HepG2 (cell line): ENCODE measurements around the gene RAB34. TPM values are rescaled to one million over a fixed set of nuclear protein-coding genes. Genes with fewer than 3 reads are reported as not detected.

Experiments
- ATF3 ChIP-seq: sonication (generic); formaldehyde crosslinking; IDR thresholded peaks from 2 replicates; pipeline ENCODE4 v1.4.0; 2020; ENCODE audit warnings: missing genetic modification reagents
- ATF7 ChIP-seq, 2 experiments: fragments of 450-650 bp in 1 of 2; sonication (generic) in 1 of 2; formaldehyde crosslinking in 1 of 2; IDR thresholded peaks; 2 replicates each; pipeline versions ENCODE4 v1.4.0 to v1.6.1; 2016 to 2020; ENCODE audit warnings: antibody characterized with exemption in 1 of 2, mild to moderate bottlenecking in 1 of 2, missing genetic modification reagents in 1 of 2
- CREB3 ChIP-seq: sonication (generic); formaldehyde crosslinking; IDR thresholded peaks from 2 replicates; pipeline ENCODE4 v1.5.0; 2020; ENCODE audit warnings: missing genetic modification reagents
- HCFC1 ChIP-seq: fragments of 150-350 bp; IDR thresholded peaks from 2 replicates; pipeline ENCODE4 v1.6.1; 2014; ENCODE audit warnings: low read depth, low read length
- MAX ChIP-seq: IDR thresholded peaks from 2 replicates; pipeline ENCODE4 v1.6.1; 2012; ENCODE audit warnings: inconsistent platforms
- REST ChIP-seq, 2 experiments: IDR thresholded peaks; 2 replicates each; pipeline ENCODE4 v1.6.1; 2011 to 2012; ENCODE audit warnings: low read length in 2 of 2, borderline replicate concordance in 1 of 2, low read depth in 1 of 2, mild to moderate bottlenecking in 1 of 2, moderate library complexity in 1 of 2
- RFXANK ChIP-seq: IDR thresholded peaks from 2 replicates; pipeline ENCODE4 v1.6.1; 2016
- RNF219 ChIP-seq: sonication (generic); formaldehyde crosslinking; IDR thresholded peaks from 2 replicates; pipeline ENCODE4 v1.5.0; 2020; ENCODE audit warnings: mild to moderate bottlenecking, missing genetic modification reagents
- SNAPC2 ChIP-seq: sonication (generic); formaldehyde crosslinking; IDR thresholded peaks from 2 replicates; pipeline ENCODE4 v1.8.1; 2022; ENCODE audit warnings: mild to moderate bottlenecking, missing genetic modification reagents
- TAF15 ChIP-seq: fragments of 200-400 bp; formaldehyde crosslinking; IDR thresholded peaks from one replicate; pipeline ENCODE4 v1.6.1; 2018; ENCODE audit warnings: mild to moderate bottlenecking, low read depth, low read length; ENCODE audit not compliant: poor library complexity, severe bottlenecking
- TEF ChIP-seq: sonication (generic); formaldehyde crosslinking; IDR thresholded peaks from 2 replicates; pipeline ENCODE4 v1.5.0; 2020; ENCODE audit warnings: missing genetic modification reagents
- ZBTB14 ChIP-seq: sonication (generic); formaldehyde crosslinking; IDR thresholded peaks from 2 replicates; pipeline ENCODE4 v1.4.0; 2020; ENCODE audit warnings: missing genetic modification reagents
- ZNF282 ChIP-seq: fragments of 450-650 bp; IDR thresholded peaks from 2 replicates; pipeline ENCODE4 v1.6.1; 2018; ENCODE audit not compliant: partially characterized antibody
- ZNF446 ChIP-seq: sonication (generic); formaldehyde crosslinking; IDR thresholded peaks from 2 replicates; pipeline ENCODE4 v1.5.0; 2020; ENCODE audit warnings: mild to moderate bottlenecking, missing genetic modification reagents
- ZNF777 ChIP-seq: sonication (generic); formaldehyde crosslinking; IDR thresholded peaks from 2 replicates; pipeline ENCODE4 v1.4.0; 2020; ENCODE audit warnings: missing genetic modification reagents
- polyA plus RNA-seq, 8 experiments: library from polyadenylated mRNA; depleted of rRNA in 3 of 8; stranded (reverse) in 7 of 8; unstranded in 1 of 8; fragments of >200 nt; fragmentation: Illumina TruSeq in 4 of 8; extraction: Trizol in 4 of 8; gene quantifications; 2 replicates each; pipeline versions ENCODE4 v1.2.1 to v1.2.3, GENCODE V29; 2011 to 2016; ENCODE audit warnings: low read depth in 4 of 8, missing spikeins in 1 of 8, mixed read lengths in 1 of 8; ENCODE audit not compliant: insufficient read depth in 1 of 8
- total RNA-seq, 5 experiments: library from RNA; depleted of rRNA; stranded (reverse); fragments of >200 nt; fragmentation: Illumina TruSeq; extraction: Trizol; gene quantifications; 2 replicates each; pipeline ENCODE4 v1.2.3, GENCODE V29; 2016; ENCODE audit warnings: low read depth in 1 of 5

Gene RAB34
- total and polyA plus RNA-seq, 2 of the 13 experiments (the other 11 are each of a cell fraction or from before 2014, with no cell fraction given) = 0.49 TPM; not detected in 1

GRCh38 chr17:28750178-28751047, 32.7 kb upstream of the RAB34 start (continued):
- TF ChIP-seq ZBTB14 (CRISPR knock-in tag) (no peak; the same call in 1 of the 2 replicates), ATF3 (CRISPR knock-in tag) (no peak), TAF15 (no peak), ATF7 (IDR thresholded peaks at IDR 0.05) (no peak), ATF7 (CRISPR knock-in tag; IDR thresholded peaks at IDR 0.05) (no peak), ZNF282 (no peak), TEF (CRISPR knock-in tag) (no peak), RFXANK (CRISPR knock-in tag) (no peak), MAX (0 out of 2 replicates have a peak, but pooled peaks have one; percentile 37), REST (IDR thresholded peaks at IDR 0.05; ENCODE audit: borderline replicate concordance in 1 of 2, low read depth in 1 of 2, low read length in 2 of 2) (no peak), ZNF777 (no peak), ZNF446 (no peak), SNAPC2 (CRISPR knock-in tag) (no peak), CREB3 (CRISPR knock-in tag) (no peak), HCFC1 (no peak; the same call in 1 of the 2 replicates), RNF219 (CRISPR knock-in tag) (no peak)
